ENCODE data around the gene MRAP2.
"Not testable (repeated sequence)": the region's sequence is repeated elsewhere in the genome, so short reads cannot be mapped to it uniquely, and the experiment has no call there.

The MRAP2 gene

DNA sequence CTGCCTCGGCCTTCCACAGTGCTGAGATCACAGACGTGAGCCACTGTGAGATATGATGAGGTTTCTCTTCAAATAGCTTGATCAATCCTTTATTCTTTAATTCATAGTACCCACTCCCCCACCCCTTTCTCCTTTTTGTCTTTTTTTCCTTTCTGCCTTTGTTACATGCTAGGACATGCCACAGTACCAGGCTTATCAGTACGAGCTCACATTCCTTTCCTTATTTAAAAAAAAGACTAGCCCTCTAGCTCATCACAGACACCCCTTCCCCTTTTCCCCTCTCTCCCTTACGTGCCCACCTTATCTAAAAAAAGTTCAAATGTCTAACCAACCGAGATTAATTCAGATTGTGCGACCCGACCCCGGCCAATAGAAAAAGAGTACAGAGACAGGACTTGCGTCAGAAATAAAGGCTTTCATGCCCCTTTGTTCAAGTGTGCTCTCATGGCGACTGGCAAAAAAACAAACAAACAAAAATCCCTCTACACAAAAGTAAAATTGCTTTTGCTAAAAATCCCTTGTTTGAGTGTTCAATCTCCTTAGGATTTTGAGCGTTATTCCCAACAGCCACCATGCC is 49.2 kb downstream of the MRAP2 start:
- no peak for ATAC-seq
- Mint-ChIP-seq H3K27me3 (peaks cover 12% of the 10 kb centered on the region), H3K4me1 (no peaks in the 10 kb centered on the region), H3K36me3 (no peaks in the 10 kb centered on the region), H3K9me3 (no peaks in the 10 kb centered on the region), H3K4me3 (no peak overlapping the region), H3K27ac (no peak overlapping the region)

DNA sequence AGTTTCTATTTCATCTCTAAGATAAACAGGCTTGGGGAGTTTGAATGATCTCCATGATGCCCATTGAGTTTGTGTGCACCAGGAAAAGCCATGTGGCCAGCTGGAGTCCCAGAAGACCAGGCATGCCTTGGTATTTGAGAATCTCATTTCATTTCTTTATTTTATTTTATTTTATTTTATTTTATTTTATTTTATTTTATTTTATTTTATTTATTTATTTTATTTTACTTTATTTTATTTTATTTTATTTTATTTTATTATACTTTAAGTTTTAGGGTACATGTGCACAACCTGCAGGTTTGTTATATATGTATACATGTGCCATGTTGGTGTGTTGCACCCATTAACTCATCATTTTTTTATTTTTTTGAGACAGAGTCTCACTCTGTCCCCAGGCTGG is 51.1 kb downstream of the MRAP2 start:
- not testable (repeated sequence) for H3K27ac Mint-ChIP-seq, H3K36me3 Mint-ChIP-seq, H3K4me3 Mint-ChIP-seq, H3K4me1 Mint-ChIP-seq, ATAC-seq, H3K9me3 Mint-ChIP-seq
- peaks cover 12% of the 10 kb centered on the region for H3K27me3 Mint-ChIP-seq

DNA sequence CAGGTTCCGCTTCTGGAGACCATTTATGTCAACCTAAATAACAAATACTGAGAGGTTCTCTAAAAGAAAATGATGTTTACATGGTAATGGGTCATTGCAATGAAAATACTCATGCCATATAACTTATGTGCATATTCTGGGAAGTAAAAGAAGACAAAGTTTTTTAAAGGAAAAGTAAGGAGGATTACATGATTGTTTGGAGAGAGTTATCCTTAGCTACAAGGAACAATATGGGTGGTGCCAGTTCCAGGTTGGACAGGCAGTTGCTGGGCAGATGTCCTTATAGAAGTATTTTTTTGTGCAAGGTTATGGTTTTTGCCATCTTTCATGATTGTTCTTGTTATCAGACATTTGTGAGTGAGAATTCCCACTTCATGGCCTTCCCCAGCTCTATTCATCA is 52.5 kb downstream of the MRAP2 start:
- Mint-ChIP-seq H3K27ac (no peak overlapping the region), H3K4me3 (no peak overlapping the region), H3K4me1 (no peaks in the 10 kb centered on the region), H3K27me3 (peaks cover 12% of the 10 kb centered on the region), H3K9me3 (no peaks in the 10 kb centered on the region), H3K36me3 (no peaks in the 10 kb centered on the region)
- ATAC-seq, result no peak

DNA sequence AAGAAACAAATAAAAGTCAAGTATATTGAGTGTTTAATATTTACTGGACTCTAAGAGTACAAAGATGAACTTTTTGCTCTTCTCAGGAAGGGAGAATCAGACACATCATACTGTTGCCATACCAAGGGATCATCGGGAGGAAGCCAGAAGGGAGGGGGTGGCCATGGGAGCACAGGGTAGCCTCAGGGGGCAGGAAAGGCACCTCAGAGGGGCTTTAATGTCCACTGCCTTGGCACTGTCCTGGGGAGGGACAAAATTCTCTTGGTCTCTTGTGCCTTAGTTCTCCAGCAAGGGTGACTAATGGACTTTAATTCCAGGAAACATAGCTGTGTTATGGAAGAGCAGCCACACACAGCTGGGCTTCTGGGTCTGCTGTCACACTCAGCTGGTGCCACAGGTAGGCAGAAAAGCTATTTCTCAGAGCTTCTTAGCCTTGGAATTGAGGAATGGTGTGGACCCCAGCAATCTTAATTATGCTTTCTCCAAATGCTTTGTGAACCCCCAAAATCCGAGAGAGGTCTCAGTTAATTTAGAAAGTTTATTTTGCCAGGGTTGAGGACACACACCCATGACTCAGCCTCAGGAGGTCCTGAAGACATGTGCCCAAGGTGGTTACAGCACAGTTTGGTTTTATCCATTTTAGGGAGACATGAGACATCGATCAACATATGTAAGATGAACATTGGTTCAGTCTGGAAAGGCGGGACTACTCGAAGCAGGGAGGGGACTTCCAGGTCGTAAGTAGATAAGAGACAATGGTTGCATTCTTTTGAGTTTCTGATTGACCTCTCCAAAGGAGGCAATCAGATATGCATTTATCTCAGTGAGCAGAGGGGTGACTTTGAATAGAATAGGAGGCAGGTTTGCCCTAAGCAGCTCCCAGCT is 53.2 kb downstream of the MRAP2 start:
- peak; percentile 10 for ATAC-seq

DNA sequence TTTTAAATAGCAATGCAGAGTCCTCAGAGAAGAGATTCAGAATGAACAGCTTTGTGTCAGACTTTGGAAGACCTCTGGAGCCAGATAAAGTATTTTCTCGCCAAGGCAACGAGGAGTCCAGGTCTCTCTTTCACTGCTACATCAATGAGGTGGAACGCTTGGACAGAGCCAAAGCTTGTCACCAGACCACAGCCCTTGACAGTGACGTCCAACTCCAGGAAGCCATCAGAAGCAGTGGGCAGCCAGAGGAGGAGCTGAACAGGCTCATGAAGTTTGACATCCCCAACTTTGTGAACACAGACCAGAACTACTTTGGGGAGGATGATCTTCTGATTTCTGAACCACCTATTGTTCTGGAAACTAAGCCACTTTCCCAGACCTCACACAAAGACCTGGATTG is 55.5 kb downstream of the MRAP2 start:
- ATAC-seq, result no peak
- Mint-ChIP-seq H3K27me3 (peaks cover 22% of the 10 kb centered on the region), H3K4me1 (peaks cover 5% of the 10 kb centered on the region), H3K27ac (no peak overlapping the region), H3K9me3 (no peaks in the 10 kb centered on the region), H3K36me3 (no peaks in the 10 kb centered on the region), H3K4me3 (no peak overlapping the region)

More for the DNA sequence above, 53.2 kb downstream of the MRAP2 start:
- Mint-ChIP-seq H3K36me3 (no peaks in the 10 kb centered on the region), H3K4me1 (no peaks in the 10 kb centered on the region), H3K4me3 (no peak overlapping the region), H3K27ac (no peak overlapping the region), H3K27me3 (peaks cover 12% of the 10 kb centered on the region), H3K9me3 (no peaks in the 10 kb centered on the region)

DNA sequence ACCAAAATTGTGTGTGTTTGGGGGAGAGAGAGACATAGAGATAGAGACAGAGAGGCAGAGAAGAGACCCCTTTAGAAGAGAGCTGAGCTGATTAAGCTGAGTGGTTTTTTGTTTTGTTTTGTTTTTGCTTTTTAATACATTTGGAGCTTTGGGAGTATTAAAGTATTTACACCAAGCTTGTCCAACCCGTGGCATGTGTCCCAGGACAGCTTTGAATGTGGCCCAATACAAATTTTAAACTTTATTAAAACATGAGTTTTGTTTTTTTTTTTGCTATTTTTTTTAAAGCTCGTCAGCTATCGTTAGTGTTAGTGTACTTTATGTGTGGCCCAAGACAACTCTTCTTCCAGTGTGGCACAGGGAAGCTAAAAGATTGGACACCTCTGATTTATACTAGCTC is 56.0 kb downstream of the MRAP2 start:
- H3K27ac Mint-ChIP-seq, result no peak overlapping the region
- H3K36me3 Mint-ChIP-seq, result no peaks in the 10 kb centered on the region
- no peak for ATAC-seq
- no peaks in the 10 kb centered on the region for H3K9me3 Mint-ChIP-seq
- H3K4me1 Mint-ChIP-seq, result peaks cover 10% of the 10 kb centered on the region
- no peak overlapping the region for H3K4me3 Mint-ChIP-seq
- H3K27me3 Mint-ChIP-seq, result peaks cover 22% of the 10 kb centered on the region

DNA sequence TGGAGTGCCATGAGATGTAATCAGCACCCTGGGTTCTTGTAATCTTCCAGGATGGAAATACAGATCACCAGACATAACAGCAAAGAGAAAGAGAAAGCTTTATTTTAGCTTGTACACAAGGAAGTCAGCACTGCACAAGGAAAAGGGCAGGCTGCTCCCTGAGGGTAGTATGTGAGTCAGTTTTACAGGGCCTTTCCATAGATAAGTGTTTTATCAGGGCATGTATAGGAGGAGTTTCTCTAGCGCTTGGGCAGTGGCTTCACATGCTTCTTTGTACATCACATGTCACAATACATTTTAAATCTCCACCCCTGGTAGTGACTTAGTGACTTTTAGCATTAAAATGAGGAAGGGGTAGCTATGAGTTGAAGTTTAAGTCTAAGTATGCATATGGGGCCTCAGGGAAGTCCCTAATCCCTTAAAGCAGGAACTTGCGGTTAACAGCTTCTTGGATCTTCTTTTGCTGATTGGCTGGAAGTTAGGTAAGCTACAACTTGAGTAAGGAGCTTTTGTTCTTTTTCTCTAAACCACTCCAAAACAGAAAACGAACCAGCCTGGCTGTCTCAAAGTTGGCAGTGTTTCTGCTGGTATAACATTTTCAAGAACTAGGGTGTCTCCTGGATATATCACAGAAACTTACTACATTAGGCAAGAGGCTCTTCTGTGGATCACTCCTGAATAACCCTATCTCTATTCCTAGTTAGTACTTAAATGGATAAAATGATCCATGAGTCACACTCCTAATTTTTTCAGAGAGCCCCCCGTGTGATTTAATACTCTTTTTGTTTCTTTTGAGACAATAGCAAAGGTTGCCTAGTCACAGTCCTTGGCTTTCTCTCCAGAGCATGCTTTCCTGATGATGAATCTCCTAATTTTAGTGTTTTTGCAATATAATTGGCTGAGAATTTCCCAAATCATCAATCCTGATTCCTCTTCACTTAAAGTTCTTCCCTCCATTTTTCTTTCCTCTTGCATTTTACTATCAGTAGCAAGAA is 60.2 kb downstream of the MRAP2 start:
- Mint-ChIP-seq H3K27me3 (peaks cover 11% of the 10 kb centered on the region), H3K36me3 (no peaks in the 10 kb centered on the region), H3K27ac (no peak overlapping the region), H3K4me1 (peaks cover 14% of the 10 kb centered on the region), H3K4me3 (no peak overlapping the region), H3K9me3 (no peaks in the 10 kb centered on the region)
- peak; percentile 54 for ATAC-seq

DNA sequence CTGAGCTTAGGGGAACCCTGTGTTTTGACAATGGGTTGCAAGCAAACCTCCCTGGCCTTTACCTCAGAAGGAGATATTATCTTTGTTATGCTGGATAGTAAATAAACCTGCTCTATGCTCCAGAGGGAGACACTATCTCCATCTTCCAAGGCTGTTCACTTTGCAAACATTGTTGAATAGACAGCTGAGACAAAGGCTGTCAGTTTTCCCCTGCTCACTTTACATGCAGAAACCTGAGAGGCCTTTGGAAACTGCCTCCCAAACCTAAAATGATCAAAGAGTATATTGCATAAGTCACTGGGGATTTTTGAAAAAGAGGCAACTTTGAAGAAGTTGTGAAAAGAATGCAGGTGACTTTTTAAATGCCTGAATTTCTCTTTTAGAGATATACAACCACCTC is 61.6 kb downstream of the MRAP2 start:
- H3K9me3 Mint-ChIP-seq, result no peaks in the 10 kb centered on the region
- ATAC-seq, result no peak
- H3K4me1 Mint-ChIP-seq, result peaks cover 14% of the 10 kb centered on the region

DNA sequence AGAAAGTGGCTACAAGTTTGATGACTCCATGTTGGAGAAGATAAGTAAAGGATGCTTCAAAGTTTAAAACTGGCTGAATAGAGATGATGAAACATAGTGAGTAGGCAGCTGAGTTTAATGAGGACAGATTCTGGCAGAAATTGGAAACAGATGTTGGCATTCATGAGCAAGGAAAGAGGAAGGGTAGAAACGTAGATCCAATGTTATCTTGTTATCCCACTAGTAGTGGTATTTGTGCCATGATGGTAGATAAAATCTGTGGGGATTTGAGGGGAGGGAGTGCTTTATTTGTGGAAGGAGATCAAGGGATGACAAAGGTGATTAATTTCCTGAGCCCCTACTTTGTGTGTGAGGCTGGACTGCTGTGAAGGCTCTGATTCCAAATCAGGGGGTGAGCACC is 69.5 kb downstream of the MRAP2 start:
- Mint-ChIP-seq H3K9me3 (no peaks in the 10 kb centered on the region), H3K36me3 (no peaks in the 10 kb centered on the region), H3K4me1 (no peaks in the 10 kb centered on the region), H3K27ac (no peak overlapping the region), H3K27me3 (peaks cover 33% of the 10 kb centered on the region), H3K4me3 (no peak overlapping the region)
- no peak for ATAC-seq

More for the DNA sequence above, 61.6 kb downstream of the MRAP2 start:
- no peak overlapping the region for H3K27ac Mint-ChIP-seq
- peaks cover 19% of the 10 kb centered on the region for H3K27me3 Mint-ChIP-seq
- no peak overlapping the region for H3K4me3 Mint-ChIP-seq
- H3K36me3 Mint-ChIP-seq, result no peaks in the 10 kb centered on the region

DNA sequence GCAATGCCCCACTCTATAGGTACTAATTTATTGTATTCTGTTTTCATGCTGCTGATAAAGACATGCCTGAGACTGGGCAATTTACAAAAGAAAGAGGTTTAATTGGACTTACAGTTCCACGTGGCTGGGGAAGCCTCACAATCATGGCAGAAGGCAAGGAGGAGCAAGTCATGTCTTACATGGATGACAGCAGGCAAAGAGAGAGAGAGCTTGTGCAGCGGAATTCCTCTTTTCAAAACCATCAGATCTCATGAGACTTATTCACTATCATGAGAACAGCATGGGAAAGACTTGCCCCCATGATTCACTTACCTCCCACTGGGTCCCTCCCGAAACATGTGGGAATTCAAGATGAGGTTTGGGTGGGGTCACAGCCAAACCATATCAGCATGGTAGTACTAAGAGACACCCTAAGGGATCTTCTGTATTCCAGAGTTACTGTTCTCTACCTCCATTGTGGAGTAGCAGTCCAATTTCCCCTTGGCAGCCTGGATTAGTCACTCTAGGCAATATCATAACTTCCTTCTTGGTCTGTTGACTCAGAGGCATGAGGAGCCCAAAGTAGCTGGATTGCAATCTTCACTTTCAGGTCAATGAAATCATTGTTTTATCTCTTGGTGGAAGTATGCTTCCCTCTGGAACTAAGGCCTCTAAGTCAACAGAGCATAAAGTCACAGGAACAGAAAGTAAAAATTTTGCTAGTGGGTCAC is 71.8 kb downstream of the MRAP2 start:
- H3K27me3 Mint-ChIP-seq, result peaks cover 23% of the 10 kb centered on the region
- not testable (repeated sequence) for H3K9me3 Mint-ChIP-seq, H3K36me3 Mint-ChIP-seq, H3K27ac Mint-ChIP-seq, ATAC-seq, H3K4me3 Mint-ChIP-seq, H3K4me1 Mint-ChIP-seq

DNA sequence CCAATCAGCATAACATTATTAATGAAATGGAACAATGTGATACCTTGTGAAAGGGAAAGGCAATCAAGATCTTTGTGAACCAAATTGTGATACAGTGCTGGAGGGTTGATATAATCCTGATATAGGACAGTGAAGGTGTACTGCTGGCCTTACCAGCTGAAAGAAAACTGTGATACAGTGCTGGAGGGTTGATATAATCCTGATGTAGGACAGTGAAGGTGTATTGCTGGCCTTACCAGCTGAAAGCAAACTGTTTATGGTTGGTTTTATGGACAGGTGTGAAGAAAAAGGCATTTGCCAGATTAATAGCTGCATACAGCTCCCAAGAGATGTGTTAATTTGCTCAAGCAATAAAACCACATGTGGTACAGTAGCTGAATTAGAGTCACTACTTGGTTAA is 73.9 kb downstream of the MRAP2 start:
- ATAC-seq, result no peak
- peaks cover 19% of the 10 kb centered on the region for H3K27me3 Mint-ChIP-seq
- peaks cover 5% of the 10 kb centered on the region for H3K9me3 Mint-ChIP-seq
- no peaks in the 10 kb centered on the region for H3K4me1 Mint-ChIP-seq
- H3K36me3 Mint-ChIP-seq, result no peaks in the 10 kb centered on the region
- H3K4me3 Mint-ChIP-seq, result no peak overlapping the region
- no peak overlapping the region for H3K27ac Mint-ChIP-seq

DNA sequence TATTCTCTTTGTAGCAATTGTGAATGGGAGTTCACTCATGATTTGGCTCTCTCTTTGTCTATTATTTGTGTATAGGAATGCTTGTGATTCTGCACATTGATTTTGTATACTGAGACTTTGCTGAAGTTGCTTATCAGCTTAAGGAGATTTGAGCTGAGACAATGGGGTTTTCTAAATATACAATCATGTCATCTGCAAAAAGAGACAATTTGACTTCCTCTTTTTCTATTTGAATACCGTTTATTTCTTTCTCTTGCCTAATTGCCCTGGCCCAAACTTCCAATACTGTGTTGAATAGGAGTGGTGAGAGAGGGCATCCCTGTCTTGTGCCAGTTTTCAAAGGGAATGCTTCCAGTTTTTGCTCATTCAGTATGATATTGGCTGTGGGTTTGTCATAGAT is 77.8 kb downstream of the MRAP2 start:
- not testable (repeated sequence) for ATAC-seq, H3K4me3 Mint-ChIP-seq, H3K4me1 Mint-ChIP-seq, H3K36me3 Mint-ChIP-seq, H3K27ac Mint-ChIP-seq, H3K9me3 Mint-ChIP-seq
- H3K27me3 Mint-ChIP-seq, result peaks cover 13% of the 10 kb centered on the region

DNA sequence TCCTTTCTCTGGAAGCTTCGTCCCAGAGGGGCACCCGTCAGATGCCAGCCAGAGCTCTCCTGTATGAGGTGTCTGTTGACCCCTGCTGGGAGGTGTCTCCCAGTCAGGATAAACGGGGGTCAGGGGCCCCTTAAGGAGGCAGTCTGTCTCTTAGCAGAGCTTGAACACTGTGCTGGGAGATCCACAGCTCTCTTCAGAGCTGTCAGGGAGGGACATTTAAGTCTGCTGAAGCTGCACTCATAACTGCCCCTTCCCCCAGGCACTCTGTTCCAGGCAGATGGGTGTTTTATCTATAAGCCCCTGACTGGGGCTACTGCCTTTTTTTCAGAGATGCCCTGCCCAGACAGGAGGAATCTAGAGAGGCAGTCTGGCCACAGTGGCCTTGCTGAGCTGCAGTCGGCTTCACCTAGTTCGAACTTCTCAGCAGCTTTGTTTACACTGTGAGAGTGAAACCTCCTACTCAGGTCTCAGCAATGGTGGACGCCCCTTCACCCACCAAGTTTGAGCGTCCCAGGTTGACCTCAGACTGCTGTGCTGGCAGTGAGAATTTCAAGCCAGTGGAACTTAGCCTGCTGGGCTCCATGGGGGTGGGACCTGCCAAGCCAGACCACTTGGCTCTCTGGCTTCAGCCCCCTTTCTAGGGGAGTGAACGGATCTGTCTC is 81.5 kb downstream of the MRAP2 start:
- peaks cover 13% of the 10 kb centered on the region for H3K36me3 Mint-ChIP-seq
- not testable (repeated sequence) for H3K4me1 Mint-ChIP-seq, H3K27ac Mint-ChIP-seq, H3K4me3 Mint-ChIP-seq, ATAC-seq, H3K9me3 Mint-ChIP-seq
- H3K27me3 Mint-ChIP-seq, result peaks cover 24% of the 10 kb centered on the region

DNA sequence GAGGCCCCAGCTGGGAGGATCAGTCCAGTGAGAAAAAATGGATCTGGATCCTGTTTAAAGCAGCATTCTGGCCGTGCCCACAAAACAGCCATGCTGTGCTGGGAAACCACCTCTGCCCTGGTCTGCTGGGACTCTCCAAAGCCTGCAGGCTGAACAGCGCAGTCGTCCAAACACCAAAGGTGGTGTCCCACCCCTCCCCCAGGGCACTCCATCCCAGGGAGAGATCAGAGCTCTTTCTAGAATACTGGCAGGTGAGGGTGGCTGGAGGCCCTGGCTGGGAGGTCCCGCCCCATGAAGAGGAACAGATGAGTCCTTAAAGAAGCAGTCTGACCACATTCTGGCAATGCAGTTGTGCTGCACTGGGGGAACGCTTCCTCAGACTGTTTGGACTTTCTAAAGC is 84.6 kb downstream of the MRAP2 start:
- no peak for ATAC-seq
- H3K9me3 Mint-ChIP-seq, result peaks cover 7% of the 10 kb centered on the region
- H3K36me3 Mint-ChIP-seq, result peaks cover 31% of the 10 kb centered on the region
- peaks cover 18% of the 10 kb centered on the region for H3K27me3 Mint-ChIP-seq
- H3K4me3 Mint-ChIP-seq, result no peak overlapping the region
- H3K4me1 Mint-ChIP-seq, result no peaks in the 10 kb centered on the region
- no peak overlapping the region for H3K27ac Mint-ChIP-seq
